Calu3 (cell line): ENCODE results near the gene CAMKMT. TPM values are rescaled to one million over a fixed set of nuclear protein-coding genes. Genes with fewer than 3 reads are reported as not detected.

ENCODE experiments used
- BruUV-seq: library from RNA; stranded (reverse); fragments of 400-500 nt; replicated peaks from 2 replicates; lab custom pipeline; 2021; lab: Mats Ljungman, UMichigan
- CTCF ChIA-PET: fragments of 300-600 bp; sonication (Branson Sonifier 250); formaldehyde crosslinking; loops from one replicate; lab custom pipeline; 2022; ENCODE audit warnings: antibody characterized with exemption; lab: Charles Lee
- DNase-seq: peaks from one replicate; pipeline ENCODE4 v3.0.0; 2022
- H3K27ac Mint-ChIP-seq: one replicate; pipeline ENCODE4 v1.8.0; 2022; ENCODE audit warnings: mixed read lengths; ENCODE audit not compliant: unreplicated experiment
- H3K27me3 Mint-ChIP-seq: one replicate; pipeline ENCODE4 v1.8.0; 2022; ENCODE audit warnings: mixed read lengths; ENCODE audit not compliant: unreplicated experiment
- H3K36me3 Mint-ChIP-seq: one replicate; pipeline ENCODE4 v1.8.0; 2022; ENCODE audit warnings: mild to moderate bottlenecking, moderate library complexity, mixed read lengths; ENCODE audit not compliant: insufficient read depth, unreplicated experiment
- H3K4me1 Mint-ChIP-seq: one replicate; pipeline ENCODE4 v1.8.0; 2022; ENCODE audit warnings: mild to moderate bottlenecking, low read depth, mixed read lengths; ENCODE audit not compliant: unreplicated experiment
- H3K4me3 Mint-ChIP-seq: one replicate; pipeline ENCODE4 v1.8.0; 2022; ENCODE audit warnings: mild to moderate bottlenecking, low read depth, moderate library complexity, mixed read lengths; ENCODE audit not compliant: unreplicated experiment
- H3K9me3 Mint-ChIP-seq: one replicate; pipeline ENCODE4 v1.8.0; 2022; ENCODE audit warnings: low read depth, mixed read lengths; ENCODE audit not compliant: unreplicated experiment
- intact Hi-C: fragments of 100-400 bp; cut with micrococcal nuclease; formaldehyde crosslinking; loops from one replicate; pipeline ENCODE4 v1.10.0; 2022; ENCODE audit not compliant: unreplicated experiment
- total RNA-seq: library from RNA; stranded (reverse); gene quantifications from 2 replicates; pipeline ENCODE4 v1.2.3, GENCODE V29; 2022
- TF ChIP-seq, protein P1 (sequence below): fragments of 200-600 bp; IDR thresholded peaks from one replicate; pipeline ENCODE4 v1.8.0; 2022; ENCODE audit warnings: antibody characterized with exemption; ENCODE audit not compliant: unreplicated experiment

Gene CAMKMT
- total RNA-seq, 1 experiment from 2014 or later, result 20.6 TPM

DNA sequence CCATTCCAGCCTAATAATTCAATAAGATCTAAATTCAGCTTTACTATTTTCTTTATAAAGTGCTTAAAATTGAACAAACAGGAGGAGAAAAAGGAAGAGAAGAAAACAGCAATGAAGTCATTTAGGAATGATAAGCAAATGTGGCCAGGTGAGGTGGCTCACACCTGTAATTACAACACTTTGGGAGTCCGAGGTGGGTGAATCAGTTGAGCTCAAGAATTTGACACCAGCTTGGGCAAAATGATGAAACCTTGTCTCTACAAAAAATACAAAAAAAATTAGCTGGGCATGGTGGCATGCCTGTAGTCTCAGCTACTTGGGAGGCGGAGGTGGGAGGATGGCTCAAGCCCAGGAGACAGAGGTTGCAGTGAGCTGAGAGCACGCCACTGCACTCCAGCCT lies 129.0 kb downstream of the CAMKMT start:
- Mint-ChIP-seq H3K4me1 (no peaks in the 10 kb centered on the region), H3K27ac (no peak overlapping the region), H3K4me3 (no peak overlapping the region), H3K36me3 (no peaks in the 10 kb centered on the region), H3K27me3 (no peaks in the 10 kb centered on the region), H3K9me3 (no peaks in the 10 kb centered on the region)
- no peak for DNase-seq
- TF ChIP-seq, protein P1, sequence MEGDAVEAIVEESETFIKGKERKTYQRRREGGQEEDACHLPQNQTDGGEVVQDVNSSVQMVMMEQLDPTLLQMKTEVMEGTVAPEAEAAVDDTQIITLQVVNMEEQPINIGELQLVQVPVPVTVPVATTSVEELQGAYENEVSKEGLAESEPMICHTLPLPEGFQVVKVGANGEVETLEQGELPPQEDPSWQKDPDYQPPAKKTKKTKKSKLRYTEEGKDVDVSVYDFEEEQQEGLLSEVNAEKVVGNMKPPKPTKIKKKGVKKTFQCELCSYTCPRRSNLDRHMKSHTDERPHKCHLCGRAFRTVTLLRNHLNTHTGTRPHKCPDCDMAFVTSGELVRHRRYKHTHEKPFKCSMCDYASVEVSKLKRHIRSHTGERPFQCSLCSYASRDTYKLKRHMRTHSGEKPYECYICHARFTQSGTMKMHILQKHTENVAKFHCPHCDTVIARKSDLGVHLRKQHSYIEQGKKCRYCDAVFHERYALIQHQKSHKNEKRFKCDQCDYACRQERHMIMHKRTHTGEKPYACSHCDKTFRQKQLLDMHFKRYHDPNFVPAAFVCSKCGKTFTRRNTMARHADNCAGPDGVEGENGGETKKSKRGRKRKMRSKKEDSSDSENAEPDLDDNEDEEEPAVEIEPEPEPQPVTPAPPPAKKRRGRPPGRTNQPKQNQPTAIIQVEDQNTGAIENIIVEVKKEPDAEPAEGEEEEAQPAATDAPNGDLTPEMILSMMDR, result no peak
- CTCF ChIA-PET, result no interaction called here
- intact Hi-C loops, result no loop called here
- BruUV-seq, result no TSS peak

DNA sequence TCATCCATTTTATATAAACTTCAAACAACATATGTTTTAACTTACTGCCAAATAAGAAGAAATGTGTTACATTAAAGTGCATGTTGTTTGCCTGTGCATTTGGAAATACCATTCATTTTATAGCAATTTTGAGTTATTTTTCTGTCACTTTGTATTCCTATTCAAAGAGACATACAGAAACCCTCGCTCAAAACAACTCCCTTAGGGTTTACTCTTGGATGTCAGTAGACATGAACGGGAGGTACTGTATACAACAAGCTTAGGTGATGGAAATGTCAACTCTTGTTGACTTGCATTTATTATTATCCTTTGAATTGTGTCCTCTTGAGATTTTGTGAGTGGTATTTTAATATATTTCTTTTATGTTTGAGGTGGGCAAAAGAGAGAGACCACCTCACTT lies 132.3 kb downstream of the CAMKMT start:
- no peaks in the 10 kb centered on the region for H3K4me1 Mint-ChIP-seq
- H3K36me3 Mint-ChIP-seq, result no peaks in the 10 kb centered on the region
- CTCF ChIA-PET, result no interaction called here
- DNase-seq, result no peak
- no TSS peak for BruUV-seq
- intact Hi-C loops, result no loop called here
- no peaks in the 10 kb centered on the region for H3K27me3 Mint-ChIP-seq
- no peaks in the 10 kb centered on the region for H3K9me3 Mint-ChIP-seq
- no peak overlapping the region for H3K27ac Mint-ChIP-seq
- TF ChIP-seq, protein P1, result no peak
- no peak overlapping the region for H3K4me3 Mint-ChIP-seq

DNA sequence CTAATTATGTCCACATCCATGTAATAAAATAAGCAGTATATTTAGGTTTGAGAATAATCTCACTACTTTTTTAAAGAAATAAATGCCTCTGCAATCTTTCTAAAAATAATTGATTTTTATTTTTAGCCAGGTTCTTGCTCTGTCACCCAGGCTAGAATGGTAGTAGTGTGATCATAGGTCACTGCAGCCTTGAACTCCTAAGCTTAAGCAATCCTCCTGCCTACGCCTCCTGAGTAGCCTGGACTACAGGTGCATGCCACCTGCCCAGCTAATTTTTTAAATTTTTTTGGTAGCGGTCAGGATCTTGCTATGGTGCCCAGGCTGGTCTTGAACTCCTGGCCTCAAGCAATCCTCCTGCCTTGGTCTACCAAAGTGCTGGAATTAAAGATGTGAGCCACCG lies 133.3 kb downstream of the CAMKMT start:
- intact Hi-C loops, result no loop called here
- CTCF ChIA-PET, result no interaction called here
- Mint-ChIP-seq H3K27me3 (no peaks in the 10 kb centered on the region), H3K9me3 (no peaks in the 10 kb centered on the region), H3K27ac (no peak overlapping the region), H3K36me3 (no peaks in the 10 kb centered on the region), H3K4me1 (no peaks in the 10 kb centered on the region), H3K4me3 (no peak overlapping the region)
- DNase-seq, result no peak
- TF ChIP-seq, protein P1, result no peak
- BruUV-seq, result no TSS peak

DNA sequence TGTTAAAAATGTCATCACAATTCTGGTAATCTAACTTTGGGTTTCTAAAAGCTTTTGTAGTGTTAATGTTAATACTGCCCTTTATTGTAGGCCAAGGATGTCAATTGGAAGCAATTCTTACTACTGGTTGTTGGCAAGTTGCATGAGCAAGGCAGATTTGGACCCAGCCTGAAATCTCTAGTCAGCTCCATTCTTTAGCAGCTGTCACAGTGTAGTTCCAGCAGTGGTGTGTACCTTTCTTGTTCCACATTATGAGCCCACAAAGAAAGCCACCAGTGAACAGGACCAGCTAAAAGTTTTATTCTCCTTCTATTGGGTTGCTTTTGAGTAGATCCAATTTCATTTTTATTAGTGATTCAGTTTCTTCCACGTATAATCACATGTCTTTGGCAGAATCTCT lies 133.8 kb downstream of the CAMKMT start:
- CTCF ChIA-PET, result no interaction called here
- H3K4me3 Mint-ChIP-seq, result no peak overlapping the region
- H3K27ac Mint-ChIP-seq, result no peak overlapping the region
- DNase-seq, result no peak
- H3K36me3 Mint-ChIP-seq, result no peaks in the 10 kb centered on the region
- no peaks in the 10 kb centered on the region for H3K4me1 Mint-ChIP-seq
- H3K27me3 Mint-ChIP-seq, result no peaks in the 10 kb centered on the region
- no TSS peak for BruUV-seq
- TF ChIP-seq, protein P1, result no peak
- intact Hi-C loops, result no loop called here
- H3K9me3 Mint-ChIP-seq, result no peaks in the 10 kb centered on the region
